Heart left ventricle (tissue), 16 donors: ENCODE measurements around the gene NHLRC4. TPM values are rescaled to one million over a fixed set of nuclear protein-coding genes. Genes with fewer than 3 reads are reported as not detected.

Experiments
- ATAC-seq, 4 donors: fragments of 200-7000 bp; cut with Tn5 transposase; one replicate each; pipeline ENCODE4 v1.9.1; 2020 to 2022; ENCODE audit warnings: moderate library complexity in 4 of 4, mild to moderate bottlenecking in 3 of 4, moderate number of reproducible peaks in 1 of 4
- DNase-seq, 5 donors: peaks; one replicate each; pipeline ENCODE4 v3.0.0-alpha.2; 2020
- H3K27ac ChIP-seq, 12 donors: fragments of 200-600 bp; sonication (generic) in 4 of 12; one replicate each; pipeline versions ENCODE4 v1.5.0 to v1.8.0; 2016 to 2022; ENCODE audit warnings: mild to moderate bottlenecking in 2 of 12
- H3K27me3 ChIP-seq, 9 donors: fragments of 200-600 bp; sonication (generic) in 2 of 9; one replicate each; pipeline versions ENCODE4 v1.5.1 to v1.8.0; 2016 to 2022; ENCODE audit warnings: mild to moderate bottlenecking in 3 of 9
- H3K36me3 ChIP-seq, 9 donors: fragments of 200-600 bp; sonication (generic) in 2 of 9; one replicate each; pipeline versions ENCODE4 v1.5.0 to v1.8.0; 2018 to 2022; ENCODE audit warnings: mild to moderate bottlenecking in 2 of 9
- H3K4me1 ChIP-seq, 12 donors: fragments of 200-600 bp; sonication (generic) in 4 of 12; one replicate each; pipeline versions ENCODE4 v1.5.0 to v1.8.0; 2016 to 2022; ENCODE audit warnings: mild to moderate bottlenecking in 3 of 12
- H3K4me3 ChIP-seq, 12 donors: fragments of 200-600 bp; sonication (generic) in 4 of 12; one replicate each; pipeline versions ENCODE4 v1.5.0 to v1.8.0; 2017 to 2022; ENCODE audit warnings: mild to moderate bottlenecking in 9 of 12, moderate library complexity in 4 of 12
- H3K9me3 ChIP-seq, 12 donors: fragments of 200-600 bp; sonication (generic) in 4 of 12; one replicate each; pipeline versions ENCODE4 v1.5.0 to v1.8.0; 2016 to 2022; ENCODE audit warnings: mild to moderate bottlenecking in 1 of 12
- POLR2A ChIP-seq, 2 donors: fragments of 450-650 bp; IDR thresholded peaks; one replicate each; pipeline ENCODE4 v1.6.1; 2017; ENCODE audit warnings: antibody characterized with exemption in 2 of 2, mild to moderate bottlenecking in 2 of 2, moderate library complexity in 2 of 2
- WGBS, 4 donors: extraction: QIAGEN DNeasy Blood & Tissue Kit in 2 of 4; methylation state at CpG; one replicate each; pipeline versions ENCODE4 v1.1.5 to v1.1.7; 2013 to 2018; 5-methylcytosine and 5-hydroxymethylcytosine counted together
- intact Hi-C, 10 donors: fragments of 100-400 bp; cut with DNase I; formaldehyde crosslinking; loops; one replicate each; pipeline versions ENCODE4 v1.11.1 to v1.14.2; 2022
- polyA plus RNA-seq, 2 donors: library from polyadenylated mRNA; stranded (reverse); fragments of 200-250 nt; gene quantifications; one replicate each; pipeline ENCODE4 v1.2.3, GENCODE V29; 2013
- total RNA-seq, 9 donors: library from RNA; depleted of rRNA in 2 of 9; stranded (reverse); fragments of >200 nt in 2 of 9; fragmentation: NEBNext Ultra II Directional in 3 of 9; extraction: Animal tissue kit (Norgen Biotek cat#: 25700) in 3 of 9; gene quantifications; one replicate each; pipeline versions ENCODE4 v1.1.0 to v1.2.4, GENCODE V29; 2016 to 2023
- TF ChIP-seq, protein P1 (sequence below), 12 donors: fragments of 200-600 bp; sonication (generic) in 4 of 12; IDR thresholded peaks; one replicate each; pipeline versions ENCODE4 v1.5.0 to v1.8.0; 2018 to 2022; ENCODE audit warnings: antibody characterized with exemption in 12 of 12, mild to moderate bottlenecking in 5 of 12
- donor health status: ischemic (EF 13 %, LVEDD 7.1; RV severe dilation, severe dysfunction).
- donor health status: healthy with polysubstance abuse.
- donor health status: DM: no; HTN: yes; CAD: no.
- donor health status: DM: no; HTN: no; CAD: no.
- donor health status: ischemic (EF 25% LVEDD 6.9; RV normal size, moderate dysfunction).
- donor health status: ischemic (EF 25% LVEDD 5.7; RV mildly dilated, moderate dysfunction).
- donor health status: healthy.
- donor health status: DM: yes; HTN: yes; CAD: no.
- donor health status: ischemic (EF 35%, LVEDD 5.7; RV mildly dilated, moderate dysfunction).
- donor health status: nonischemic (EF 11% LVEDD 7.7; RV severe dilation, severe dysfunction).
- donor health status: DM: yes; HTN: yes; CAD: no.
- donor health status: PGD.
- donor health status: ischemic (EF 29% LVEDD 5.4; RV normal size, mild dysfunction).
- donor health status: nonischemic (EF 23%, LVEDD 6.1; RV moderate dilation, normal function).

NHLRC4 gene
- total and polyA plus RNA-seq, 11 donors = 0.23 to 0.86 (median 0.48) TPM; not detected in 1

DNA sequence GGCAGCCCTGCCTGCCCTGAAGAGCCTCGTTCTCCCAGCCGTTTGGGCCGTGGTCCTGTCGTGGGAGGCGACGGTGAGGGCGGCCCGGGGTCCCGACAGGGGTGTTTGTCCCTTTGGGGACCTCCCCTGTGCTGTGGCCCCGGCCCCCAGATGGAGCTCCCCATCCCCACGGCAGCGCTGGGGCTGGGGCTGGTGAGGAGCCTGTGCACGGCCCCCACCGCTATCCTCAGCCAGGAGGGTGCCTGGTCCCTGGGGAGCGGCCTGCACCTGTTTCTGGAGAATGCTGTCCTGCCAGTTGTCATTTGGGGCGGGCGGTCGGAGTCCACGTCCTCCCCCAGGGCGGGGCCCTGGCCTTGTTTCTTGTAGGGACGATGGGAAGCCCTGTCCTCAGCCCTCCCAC, 32.7 kb upstream of the NHLRC4 start:
- H3K4me3 ChIP-seq = no peak overlapping the region

GRCh38 chr16:534856-535445, 31.9 kb upstream of the NHLRC4 start:
- Histone ChIP-seq H3K36me3 (peaks cover 0 to 33% (median 4%) of the 10 kb centered on the region in 9 donors), H3K9me3 (no peaks in the 10 kb centered on the region), H3K27ac (no peak overlapping the region), H3K4me1 (peaks cover 1 to 39% (median 12%) of the 10 kb centered on the region in 12 donors), H3K27me3 (no peaks in the 10 kb centered on the region), H3K4me3 (no peak overlapping the region)
- no peak for ATAC-seq
- no peak for DNase-seq
- no peak for TF ChIP-seq POLR2A (IDR thresholded peaks at IDR 0.05)
- TF ChIP-seq, protein P1, sequence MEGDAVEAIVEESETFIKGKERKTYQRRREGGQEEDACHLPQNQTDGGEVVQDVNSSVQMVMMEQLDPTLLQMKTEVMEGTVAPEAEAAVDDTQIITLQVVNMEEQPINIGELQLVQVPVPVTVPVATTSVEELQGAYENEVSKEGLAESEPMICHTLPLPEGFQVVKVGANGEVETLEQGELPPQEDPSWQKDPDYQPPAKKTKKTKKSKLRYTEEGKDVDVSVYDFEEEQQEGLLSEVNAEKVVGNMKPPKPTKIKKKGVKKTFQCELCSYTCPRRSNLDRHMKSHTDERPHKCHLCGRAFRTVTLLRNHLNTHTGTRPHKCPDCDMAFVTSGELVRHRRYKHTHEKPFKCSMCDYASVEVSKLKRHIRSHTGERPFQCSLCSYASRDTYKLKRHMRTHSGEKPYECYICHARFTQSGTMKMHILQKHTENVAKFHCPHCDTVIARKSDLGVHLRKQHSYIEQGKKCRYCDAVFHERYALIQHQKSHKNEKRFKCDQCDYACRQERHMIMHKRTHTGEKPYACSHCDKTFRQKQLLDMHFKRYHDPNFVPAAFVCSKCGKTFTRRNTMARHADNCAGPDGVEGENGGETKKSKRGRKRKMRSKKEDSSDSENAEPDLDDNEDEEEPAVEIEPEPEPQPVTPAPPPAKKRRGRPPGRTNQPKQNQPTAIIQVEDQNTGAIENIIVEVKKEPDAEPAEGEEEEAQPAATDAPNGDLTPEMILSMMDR (IDR thresholded peaks at IDR 0.05) = no peak
- WGBS, 4 donors = 93 to 98% (median 96%) methylated on average over 17 to 27 of the region's 27 CpGs
- intact Hi-C loops = no loop called here

More for the DNA sequence above, 32.7 kb upstream of the NHLRC4 start:
- WGBS, 4 donors = 83 to 88% (median 87%) methylated on average over 15 to 21 of the region's 21 CpGs
- TF ChIP-seq, protein P1 (IDR thresholded peaks at IDR 0.05) = no peak
- no peak for TF ChIP-seq POLR2A (IDR thresholded peaks at IDR 0.05)
- H3K4me1 ChIP-seq = peaks cover 2 to 47% (median 20%) of the 10 kb centered on the region in 12 donors
- ATAC-seq = no peak
- no peak overlapping the region for H3K27ac ChIP-seq
- intact Hi-C loops = no loop called here
- H3K9me3 ChIP-seq = no peaks in the 10 kb centered on the region
- no peak for DNase-seq
- H3K27me3 ChIP-seq = no peaks in the 10 kb centered on the region
- H3K36me3 ChIP-seq = peaks cover 0 to 28% (median 4%) of the 10 kb centered on the region in 9 donors

GRCh38 chr16:535446-536405, 31.1 kb upstream of the NHLRC4 start:
- peaks cover 0 to 33% (median 7%) of the 10 kb centered on the region in 9 donors for H3K36me3 ChIP-seq
- ATAC-seq (peak in 3 of 4 donors; percentile 7 to 47 (median 45)), DNase-seq (peak in 1 of 5 donors; percentile 51)
- intact Hi-C loops = no loop called here
- TF ChIP-seq, protein P1 (IDR thresholded peaks at IDR 0.05) = no peak
- no peak for TF ChIP-seq POLR2A (IDR thresholded peaks at IDR 0.05)
- 81 to 91% (median 90%) methylated on average over 27 to 39 of the region's 39 CpGs for WGBS, 4 donors
- H3K9me3 ChIP-seq = no peaks in the 10 kb centered on the region
- H3K27ac ChIP-seq = no peak overlapping the region
- peaks cover 0 to 31% (median 6%) of the 10 kb centered on the region in 12 donors for H3K4me1 ChIP-seq
- no peak overlapping the region for H3K4me3 ChIP-seq
- H3K27me3 ChIP-seq = no peaks in the 10 kb centered on the region

DNA sequence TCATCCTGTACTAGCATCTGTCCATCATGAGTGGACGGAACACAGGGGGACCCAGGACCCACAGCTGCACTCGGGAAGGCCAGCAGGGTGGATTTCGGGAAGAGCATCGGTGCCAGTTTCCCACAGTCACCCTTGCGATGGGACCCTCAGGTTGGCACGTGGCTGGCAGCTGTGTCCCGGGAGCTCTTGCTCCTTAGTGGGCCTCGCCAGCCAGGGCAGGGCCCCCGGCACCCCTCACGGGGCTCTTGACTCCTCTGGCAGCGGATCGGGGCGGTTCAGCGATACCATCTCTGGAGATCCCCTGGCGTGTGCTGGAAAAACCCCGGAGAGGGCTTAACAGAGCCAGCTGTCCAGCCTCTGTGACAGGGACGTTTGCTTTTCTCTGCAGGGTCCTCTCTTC, 30.1 kb upstream of the NHLRC4 start:
- Histone ChIP-seq H3K36me3 (peaks cover 0 to 34% (median 7%) of the 10 kb centered on the region in 9 donors), H3K27ac (no peak overlapping the region), H3K4me1 (peaks cover 0 to 27% (median 6%) of the 10 kb centered on the region in 12 donors), H3K9me3 (no peaks in the 10 kb centered on the region), H3K4me3 (no peak overlapping the region), H3K27me3 (no peaks in the 10 kb centered on the region)
- DNase-seq = no peak
- intact Hi-C loops = no loop called here
- ATAC-seq = no peak
- 90 to 95% (median 94%) methylated on average over 17 of the region's 17 CpGs for WGBS, 4 donors
- no peak for TF ChIP-seq POLR2A (IDR thresholded peaks at IDR 0.05)
- TF ChIP-seq, protein P1 (IDR thresholded peaks at IDR 0.05) = no peak
